Raji (cell line): ENCODE data around the gene PTPRN2.

ENCODE experiments used
- POLR2A ChIP-seq: IDR thresholded peaks from 2 replicates; pipeline ENCODE4 v1.6.1; 2011; ENCODE audit warnings: low read depth, low read length, control low read depth; ENCODE audit not compliant: insufficient read depth

The PTPRN2 gene

DNA sequence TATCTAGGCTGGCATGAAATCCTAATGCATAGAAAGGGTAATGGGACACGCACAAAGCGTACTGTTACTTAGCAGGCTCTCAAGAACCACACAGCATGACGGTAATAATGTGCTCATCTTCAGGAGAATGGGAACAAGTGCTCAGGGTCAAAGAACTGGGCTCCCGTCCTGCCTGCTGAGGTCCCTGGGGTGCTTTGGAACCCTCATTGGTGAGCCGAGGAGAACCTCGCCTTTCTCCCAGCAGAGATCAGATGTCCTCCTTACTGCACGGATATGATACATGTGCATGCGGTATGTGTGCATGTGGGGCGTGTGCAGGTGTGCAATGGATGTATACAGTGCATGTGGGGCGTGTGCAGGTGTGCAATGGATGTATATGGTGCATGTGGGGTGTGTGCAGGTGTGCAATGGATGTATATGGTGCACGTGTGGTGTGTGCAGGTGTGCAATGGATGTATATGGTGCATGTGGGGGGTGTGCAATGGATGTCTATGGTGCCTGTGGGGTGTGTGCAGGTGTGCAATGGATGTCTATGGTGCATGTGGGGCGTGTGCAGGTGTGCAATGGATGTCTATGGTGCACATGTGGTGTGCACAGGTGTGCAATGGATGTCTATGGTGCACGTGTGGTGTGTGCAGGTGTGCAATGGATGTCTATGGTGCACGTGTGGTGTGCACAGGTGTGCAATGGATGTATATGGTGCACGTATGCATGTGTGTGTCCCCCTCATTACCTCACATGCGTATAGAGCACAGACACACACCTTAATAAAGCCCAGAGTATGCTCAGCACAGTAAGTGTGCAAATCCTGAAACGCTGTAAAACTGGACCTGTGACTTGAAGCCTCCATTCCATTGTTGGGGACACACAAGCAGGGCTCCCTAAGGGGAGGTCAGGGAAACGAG is 336.3 kb downstream of the PTPRN2 start:
- no peak for TF ChIP-seq POLR2A

DNA sequence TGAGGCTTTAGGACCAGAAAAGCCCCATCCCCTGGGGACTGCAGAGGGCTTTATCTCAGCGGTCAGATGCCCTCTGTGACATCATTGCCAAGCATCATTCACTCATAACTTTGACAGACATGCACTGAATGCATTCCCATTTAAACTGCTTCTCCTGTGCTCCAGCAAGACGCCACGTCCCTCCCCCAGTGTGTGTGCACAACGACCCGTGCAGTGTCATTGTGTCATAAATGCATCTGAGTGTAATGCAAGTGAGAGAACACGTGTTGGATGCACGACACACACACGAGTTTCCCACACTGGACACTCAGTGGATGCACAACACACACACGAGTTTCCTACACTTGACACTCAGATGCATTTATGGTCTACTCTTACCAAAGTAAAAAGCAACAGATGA is 337.9 kb downstream of the PTPRN2 start:
- no peak for TF ChIP-seq POLR2A

DNA sequence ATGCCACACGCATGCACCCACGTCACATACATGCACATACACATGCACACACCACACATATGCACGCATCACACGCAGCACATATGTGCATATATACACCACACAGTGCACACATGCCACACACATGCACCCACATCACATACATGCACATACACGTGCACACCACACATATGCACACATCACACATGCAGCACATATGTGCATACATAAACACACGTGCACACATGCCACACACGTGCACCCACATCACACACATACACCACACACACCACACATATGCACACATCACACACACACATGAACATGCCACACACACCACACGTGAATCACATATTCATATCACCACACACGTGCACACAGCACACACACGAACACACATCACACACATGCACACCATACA is 338.8 kb downstream of the PTPRN2 start:
- no peak for TF ChIP-seq POLR2A

DNA sequence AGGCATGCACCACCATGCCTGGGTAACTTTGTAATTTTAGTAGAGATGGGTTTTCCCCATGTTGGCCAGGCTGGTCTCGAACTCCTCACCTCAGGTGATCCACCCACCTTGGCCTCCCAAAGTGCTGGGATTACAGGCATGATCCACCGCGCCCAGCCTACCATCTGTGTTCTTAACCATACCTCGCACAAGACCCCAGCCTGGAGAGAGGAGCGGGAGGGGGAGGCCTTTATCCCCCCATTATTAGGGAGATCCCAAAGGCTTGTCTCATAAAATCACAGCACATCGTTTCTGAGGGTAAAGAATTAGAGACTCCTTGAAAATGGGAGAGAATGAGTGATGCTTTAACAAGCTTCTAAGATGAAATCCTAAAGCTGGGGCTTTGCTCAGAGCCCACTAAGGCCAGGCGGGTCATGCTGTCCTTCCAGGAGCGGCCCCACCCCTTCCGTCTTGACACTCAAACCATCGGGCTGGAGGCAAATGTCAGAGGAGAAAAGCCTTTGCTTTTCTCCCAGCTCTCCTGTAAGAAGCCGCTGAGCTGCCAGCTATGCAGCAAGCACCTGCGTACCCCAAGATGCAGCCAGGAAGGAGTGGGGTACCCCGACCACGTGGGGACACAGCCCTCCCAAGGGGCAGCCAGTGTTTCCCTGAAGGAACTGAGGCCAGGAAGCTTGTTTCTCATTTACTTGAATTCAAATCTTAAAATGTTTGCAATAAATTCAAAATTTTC is 339.7 kb downstream of the PTPRN2 start:
- no peak for TF ChIP-seq POLR2A

DNA sequence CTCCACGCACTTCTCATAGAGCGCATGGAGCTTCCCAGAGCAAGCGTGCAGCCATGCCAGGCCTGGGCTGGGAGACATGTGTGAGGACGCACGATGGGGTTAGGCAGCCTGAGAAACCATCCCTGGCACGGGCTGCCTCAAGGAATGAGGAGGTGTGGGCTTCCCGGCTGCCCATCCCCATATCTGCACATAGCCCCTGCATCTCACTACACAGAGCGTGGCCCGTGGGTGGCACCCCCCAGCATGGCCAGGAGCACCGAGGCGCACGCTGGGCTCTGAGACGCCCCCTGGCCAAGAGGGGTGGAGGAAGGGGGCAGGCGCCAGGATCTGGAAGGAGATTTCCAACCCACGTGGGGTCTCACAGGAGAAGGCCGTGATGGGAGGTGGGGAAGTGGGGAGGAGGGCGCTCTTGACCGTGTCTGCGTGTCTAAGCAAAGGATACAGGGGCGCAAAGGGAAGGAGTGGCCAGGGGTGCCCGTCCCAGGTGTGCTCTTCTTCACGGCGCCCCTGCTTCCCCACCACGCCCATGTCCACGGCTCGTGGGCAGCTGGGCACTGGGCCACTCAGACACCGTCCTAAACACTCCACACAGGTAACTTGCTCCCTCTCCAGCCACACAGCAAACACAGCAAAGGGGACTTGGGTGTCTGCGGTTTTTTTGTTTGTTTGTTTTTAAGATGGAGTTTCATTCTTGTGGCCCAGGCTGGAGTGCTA is 340.5 kb downstream of the PTPRN2 start:
- no peak for TF ChIP-seq POLR2A

DNA sequence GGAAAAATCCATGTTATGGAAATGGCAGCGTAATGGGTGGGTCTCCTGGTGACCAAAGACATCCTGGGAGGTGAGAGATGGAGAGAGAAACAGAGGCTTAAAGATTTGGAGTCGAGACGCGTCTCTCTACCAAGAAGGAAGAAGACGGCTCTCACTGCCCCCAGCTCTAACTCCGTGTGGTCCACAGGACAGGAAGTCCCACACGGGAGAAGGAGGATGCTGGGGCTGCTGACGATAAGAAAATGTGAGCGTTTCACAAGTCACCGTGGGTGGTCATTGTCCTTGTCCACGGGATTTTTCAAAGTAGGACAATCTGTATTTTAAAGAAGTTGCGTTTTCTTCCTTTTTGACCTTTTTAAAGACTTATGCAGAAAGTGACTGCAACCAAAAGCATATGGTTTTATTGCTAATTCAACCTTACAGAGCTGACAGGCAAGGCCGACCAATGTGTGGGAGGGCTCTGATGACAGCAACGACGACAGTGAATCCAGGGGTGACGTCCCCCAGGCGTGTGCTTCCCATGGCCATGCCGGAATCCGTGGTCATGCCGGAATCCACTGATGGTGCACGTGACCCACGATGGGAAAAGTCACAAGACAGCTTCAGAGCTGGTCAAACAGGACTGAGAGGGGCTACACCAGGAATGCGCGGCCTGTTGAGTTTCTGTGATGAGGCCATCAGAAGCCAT is 341.2 kb downstream of the PTPRN2 start:
- no peak for TF ChIP-seq POLR2A

DNA sequence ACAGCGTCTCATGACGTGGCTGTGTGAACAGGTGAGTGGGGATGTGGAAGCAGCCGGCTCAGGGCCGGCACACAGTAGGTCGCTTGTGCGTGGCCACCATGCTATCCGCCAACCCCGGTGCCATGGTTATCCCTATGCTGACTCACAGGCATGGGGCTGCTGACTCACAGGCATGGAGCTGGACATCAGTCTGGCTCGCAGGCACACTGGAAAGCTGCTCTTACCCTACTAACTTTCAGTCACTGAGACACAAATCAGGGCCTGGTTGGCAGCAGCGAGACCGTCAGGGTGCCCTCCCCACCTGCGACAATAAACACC is 341.9 kb downstream of the PTPRN2 start:
- no peak for TF ChIP-seq POLR2A

DNA sequence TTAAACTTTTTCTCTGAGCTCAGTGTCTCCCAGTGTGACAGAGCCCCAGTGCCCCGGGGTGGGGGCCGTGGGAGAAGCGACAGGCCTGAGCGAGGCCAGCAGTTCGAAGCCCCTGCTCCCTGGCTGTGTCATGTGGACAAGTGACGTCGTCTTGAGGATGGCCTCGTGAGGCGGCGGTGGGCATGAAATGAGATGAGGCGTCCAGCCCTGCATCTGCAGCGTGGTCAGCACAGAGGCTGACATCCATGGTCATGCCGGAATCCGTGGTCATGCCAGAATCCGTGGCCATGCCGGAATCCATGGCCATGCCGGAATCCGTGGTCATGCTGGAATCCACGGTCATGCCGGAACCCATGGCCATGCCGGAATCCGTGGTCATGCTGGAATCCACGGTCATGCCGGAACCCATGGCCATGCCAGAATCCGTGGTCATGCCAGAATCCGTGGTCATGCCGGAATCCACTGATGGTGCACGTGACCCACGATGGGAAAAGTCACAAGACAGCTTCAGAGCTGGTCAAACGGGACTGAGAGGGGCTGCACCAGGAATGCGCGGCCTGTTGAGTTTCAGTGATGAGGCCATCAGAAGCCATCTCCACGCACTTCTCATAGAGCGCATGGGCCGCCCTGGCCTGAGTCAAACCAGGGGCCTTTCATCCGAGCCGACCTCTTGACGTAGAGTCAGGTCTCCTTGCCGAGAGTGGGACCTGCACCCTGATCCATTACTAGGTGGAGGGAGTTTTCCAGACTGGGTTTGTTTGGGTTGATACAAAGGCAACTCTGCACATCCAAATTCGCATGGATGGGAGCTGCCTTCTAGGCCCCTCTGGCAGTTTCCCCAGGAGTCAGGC is 342.5 kb downstream of the PTPRN2 start:
- TF ChIP-seq POLR2A: no peak

DNA sequence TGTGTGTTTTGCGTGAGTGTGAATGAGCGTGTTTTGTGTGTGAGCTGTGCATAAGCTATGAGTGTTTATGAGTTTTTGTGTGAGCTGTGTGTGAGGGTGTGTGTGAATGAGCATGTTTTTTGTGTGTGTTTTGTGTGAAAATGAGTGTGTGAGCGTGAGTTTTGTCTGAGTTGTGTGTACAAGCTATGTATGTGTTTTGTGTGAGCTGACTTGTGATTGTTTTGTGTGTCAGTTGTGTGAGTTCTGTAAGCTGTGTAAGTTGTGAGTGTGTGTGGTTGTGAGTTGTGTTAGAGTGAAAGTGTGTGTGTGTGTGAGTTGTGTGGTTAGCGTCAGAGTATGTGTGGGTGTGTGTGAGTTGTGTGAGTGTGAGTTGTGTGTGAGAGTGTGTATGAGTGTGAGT is 343.2 kb downstream of the PTPRN2 start:
- TF ChIP-seq POLR2A: no peak

DNA sequence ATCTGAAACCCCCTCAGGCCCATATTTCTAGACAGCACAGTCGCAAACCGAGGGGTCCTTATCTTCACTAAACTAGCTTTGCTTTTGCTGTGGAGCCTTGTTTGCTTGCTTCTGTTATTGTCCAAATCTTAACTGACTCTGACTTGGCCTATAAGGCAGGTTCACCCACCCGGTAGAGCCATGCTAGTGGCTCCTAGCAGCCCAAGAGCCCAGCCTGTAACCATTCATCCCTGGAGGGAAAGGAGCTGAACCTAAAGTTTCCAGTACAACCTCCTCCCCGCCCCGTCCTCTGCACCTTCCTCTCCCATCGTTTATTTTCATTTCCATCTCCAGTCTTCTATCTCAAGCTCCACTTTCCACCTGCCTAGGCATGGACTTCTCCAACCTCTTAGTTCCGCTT is 345.7 kb downstream of the PTPRN2 start:
- TF ChIP-seq POLR2A: no peak

DNA sequence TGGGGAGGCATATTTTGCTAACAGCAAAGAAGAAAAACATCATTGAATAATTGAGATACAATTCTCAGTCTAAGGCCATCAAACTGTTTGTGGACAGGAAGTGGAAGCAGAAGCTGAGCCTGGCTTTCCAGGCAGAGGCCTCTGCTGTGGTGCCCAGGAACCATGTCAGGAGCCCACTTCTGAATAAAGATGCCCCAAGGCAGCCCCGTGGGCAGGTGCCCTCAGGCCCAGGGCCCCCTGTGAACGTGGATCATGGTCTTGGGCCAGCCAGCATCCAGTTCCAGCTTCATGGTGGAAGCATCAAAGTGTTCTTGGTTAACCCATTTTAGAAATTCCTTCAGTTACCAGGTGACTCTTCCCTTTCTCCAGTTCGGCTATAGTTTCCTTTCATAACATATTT is 346.8 kb downstream of the PTPRN2 start:
- TF ChIP-seq POLR2A: no peak

DNA sequence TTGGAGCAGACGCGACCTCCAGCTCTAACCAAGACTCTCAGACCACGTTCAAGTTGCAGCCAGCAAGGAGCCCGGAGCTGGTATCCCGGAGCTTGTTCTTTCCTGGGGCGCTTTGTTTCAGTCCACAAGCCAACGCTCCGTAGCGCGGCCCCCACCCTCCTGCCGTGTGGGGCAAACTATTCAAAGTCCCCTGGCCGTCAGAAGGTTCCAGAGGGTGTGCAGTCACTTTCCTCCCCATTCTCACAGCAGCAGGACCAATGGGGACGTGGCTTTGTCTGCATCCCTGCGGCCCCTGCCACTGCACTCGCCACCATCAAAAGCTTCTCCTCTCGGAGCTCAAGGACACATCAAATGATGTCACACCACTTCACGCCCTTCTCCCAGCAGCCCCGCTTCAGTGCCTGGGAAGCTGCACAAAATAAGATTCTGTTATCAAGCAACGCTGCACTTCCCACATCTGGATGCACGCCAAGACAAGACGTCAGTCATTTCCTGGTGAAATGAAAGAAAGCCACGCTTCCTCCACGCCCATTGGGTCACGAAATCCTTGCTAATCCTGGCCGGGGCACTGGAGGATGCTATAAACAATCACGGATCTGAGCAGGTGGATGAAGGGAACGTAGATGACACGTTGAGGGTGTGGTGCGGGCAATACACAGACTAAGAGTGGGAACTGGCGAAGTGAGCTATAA is 348.2 kb downstream of the PTPRN2 start:
- TF ChIP-seq POLR2A: no peak

DNA sequence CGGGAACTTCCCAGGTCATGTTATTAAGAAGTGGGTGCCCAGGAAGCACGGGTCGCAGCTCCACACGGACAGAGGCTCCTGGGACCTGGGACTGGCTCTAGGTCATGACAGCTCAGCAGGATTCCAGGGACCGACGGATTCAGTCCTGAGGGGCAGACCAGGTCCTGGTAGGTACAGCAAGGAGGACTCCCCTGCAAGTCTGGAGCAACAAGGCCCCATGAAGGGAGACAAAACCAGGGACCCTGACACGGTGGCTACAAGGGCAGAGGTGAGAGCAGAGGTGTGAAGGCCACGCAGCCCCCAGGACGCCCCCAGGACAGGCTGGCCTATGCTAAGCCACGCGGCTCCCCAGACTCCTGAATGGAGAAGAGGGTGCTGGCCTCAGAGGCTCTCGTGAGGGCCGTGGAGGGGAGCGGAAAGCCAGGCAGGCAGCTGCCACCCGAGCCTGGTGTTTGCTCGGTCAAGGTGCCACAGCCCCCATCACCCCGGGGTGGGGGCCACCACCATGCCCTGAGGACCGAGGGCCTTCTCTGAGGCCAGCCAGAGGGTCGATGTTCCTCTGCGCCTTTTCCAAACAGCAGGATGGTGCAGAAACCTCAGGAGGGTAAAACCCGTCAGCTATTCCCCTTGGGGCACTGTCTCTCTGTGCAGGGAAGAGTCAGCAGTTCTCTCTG is 348.9 kb downstream of the PTPRN2 start:
- no peak for TF ChIP-seq POLR2A

DNA sequence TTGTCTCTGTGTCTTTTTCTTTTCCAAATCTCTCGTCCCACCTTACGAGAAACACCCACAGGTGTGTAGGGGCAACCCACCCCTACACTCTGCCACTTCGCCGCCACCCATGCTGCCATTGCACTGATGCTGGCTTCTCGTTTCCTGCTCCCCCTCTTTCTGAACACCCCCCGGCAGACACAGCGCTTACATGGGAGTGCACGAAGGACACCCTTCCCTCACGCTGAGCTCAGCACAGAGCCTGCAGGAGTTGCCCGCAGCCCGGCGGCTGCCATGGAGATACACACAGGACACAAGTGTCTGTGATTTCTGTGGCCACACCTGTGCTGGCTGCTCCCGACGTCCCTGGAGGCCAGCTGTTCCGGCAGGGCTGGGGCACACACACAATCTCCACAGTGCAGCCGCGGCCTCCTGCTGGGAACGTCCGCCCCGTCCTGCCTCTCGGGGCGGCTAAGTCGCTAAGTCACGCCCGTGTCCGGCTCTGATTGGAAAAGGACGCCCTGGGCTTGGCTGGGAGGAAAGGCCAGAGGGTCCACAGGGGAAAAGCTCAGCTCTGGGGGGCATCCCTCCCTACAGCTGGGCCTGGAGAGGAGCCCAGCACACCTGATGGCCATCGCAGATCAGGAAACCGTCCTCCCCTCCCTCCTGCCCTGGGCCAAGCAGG is 349.8 kb downstream of the PTPRN2 start:
- no peak for TF ChIP-seq POLR2A
